K562 (cell line): Measurements from ENCODE around the gene STRA6. TPM values are rescaled to one million over a fixed set of nuclear protein-coding genes. Genes with fewer than 3 reads are reported as not detected.

Source experiments
- ATAC-seq: fragments of 200-7000 bp; cut with Tn5 transposase; 3 replicates; pipeline ENCODE4 v1.9.1; 2020; ENCODE audit warnings: moderate library complexity
- BruUV-seq: library from RNA; stranded (reverse); fragments of 400-500 nt; replicated peaks from 2 replicates; lab custom pipeline; 2021; lab: Mats Ljungman, UMichigan
- CTCF ChIA-PET: fragments of 300-600 bp; formaldehyde crosslinking; extraction: SDS; loops from one replicate; lab custom pipeline; 2021; ENCODE audit warnings: low intra/inter-chr PET ratio; lab: Yijun Ruan, JAX
- POLR2A ChIA-PET: fragments of 300-600, 350-650 bp; sonication (Branson Sonifier 250); formaldehyde crosslinking; extraction: SDS; loops from one replicate; lab custom pipeline; 2021; ENCODE audit warnings: antibody characterized with exemption, inconsistent platforms; lab: Yijun Ruan, JAX
- DNase-seq, 4 experiments: peaks; one replicate each; pipeline versions ENCODE4 v3.0.0 to v3.0.0-alpha.2; 2011 to 2018; ENCODE audit warnings: low spot score in 3 of 4, mixed read lengths in 3 of 4; ENCODE audit errors: extremely low read depth in 1 of 4
- FAIRE-seq: peaks from 2 replicates; lab custom pipeline; 2011; peaks lifted over from hg19 to GRCh38; lab: Jason Lieb, UNC
- H2AFZ ChIP-seq: 2 replicates; pipeline ENCODE4 v1.6.0; 2011; ENCODE audit warnings: low read depth, low read length, control low read depth, inconsistent platforms
- H3K27ac ChIP-seq: fragments of 200-600 bp; 3 replicates; pipeline ENCODE4 v1.8.0; 2011; ENCODE audit warnings: low read depth, mild to moderate bottlenecking, control low read depth, inconsistent platforms, low read length, moderate library complexity, mixed read lengths; ENCODE audit errors: extremely low read depth
- H3K27me3 ChIP-seq, 2 experiments: fragments of 300-600 bp in 1 of 2; 2 replicates in 1 of 2; 3 replicates in 1 of 2; pipeline versions ENCODE4 v1.6.0 to v1.8.0; 2011; ENCODE audit warnings: inconsistent platforms in 2 of 2, low read length in 2 of 2, mild to moderate bottlenecking in 1 of 2, mixed read lengths in 1 of 2, moderate library complexity in 1 of 2; ENCODE audit not compliant: control insufficient read depth in 2 of 2, insufficient read depth in 2 of 2
- H3K36me3 ChIP-seq: fragments of 300-600 bp; 3 replicates; pipeline ENCODE4 v1.8.0; 2011; ENCODE audit warnings: mild to moderate bottlenecking, low read length, inconsistent platforms; ENCODE audit not compliant: control insufficient read depth, insufficient read depth
- H3K4me1 ChIP-seq, 2 experiments: fragments of 200-600 bp in 1 of 2; replicated peaks in 1 of 2; 2 replicates in 1 of 2; 3 replicates in 1 of 2; pipeline versions ENCODE4 v1.5.1 to v1.8.0; 2011; ENCODE audit warnings: inconsistent platforms in 2 of 2, low read length in 2 of 2, mild to moderate bottlenecking in 1 of 2, mixed read lengths in 1 of 2, moderate library complexity in 1 of 2; ENCODE audit not compliant: control insufficient read depth in 2 of 2, insufficient read depth in 2 of 2
- H3K4me2 ChIP-seq: 2 replicates; pipeline ENCODE4 v1.6.1; 2011; ENCODE audit warnings: low read length, control low read depth, inconsistent platforms, mixed read lengths; ENCODE audit not compliant: insufficient read depth
- H3K4me3 ChIP-seq: fragments of 200-600 bp; sonication (generic), shearing (Covaris generic); 2 replicates; pipeline ENCODE4 v1.5.1; 2016; ENCODE audit warnings: control low read depth, inconsistent platforms
- H3K79me2 ChIP-seq: fragments of 200-600 bp; 3 replicates; pipeline ENCODE4 v1.8.0; 2011; ENCODE audit warnings: low read length, inconsistent platforms; ENCODE audit not compliant: control insufficient read depth, insufficient read depth
- H3K9ac ChIP-seq, 2 experiments: 2 replicates each; pipeline versions ENCODE4 v1.6.0 to v1.6.1; 2011; ENCODE audit warnings: low read depth in 2 of 2, low read length in 2 of 2, control low read depth in 1 of 2, inconsistent platforms in 1 of 2, mild to moderate bottlenecking in 1 of 2, mixed read lengths in 1 of 2; ENCODE audit not compliant: insufficient read depth in 1 of 2
- H3K9me1 ChIP-seq: one replicate; pipeline ENCODE4 v1.6.0; 2011; ENCODE audit warnings: inconsistent platforms, mild to moderate bottlenecking, low read length, moderate library complexity; ENCODE audit not compliant: control insufficient read depth, insufficient read depth
- H3K9me3 ChIP-seq: replicated peaks from 2 replicates; pipeline ENCODE4 v1.5.1; 2011; ENCODE audit warnings: low read depth, low read length, inconsistent platforms; ENCODE audit not compliant: control insufficient read depth, insufficient read depth
- H4K20me1 ChIP-seq: replicated peaks from 2 replicates; pipeline ENCODE4 v1.6.1; 2011; ENCODE audit warnings: low read length, inconsistent platforms, mixed read lengths; ENCODE audit not compliant: control insufficient read depth, insufficient read depth
- ARID1B ChIP-seq: fragments of 450-650 bp; IDR thresholded peaks from 2 replicates; pipeline ENCODE4 v1.6.1; 2016; ENCODE audit warnings: antibody characterized with exemption, mild to moderate bottlenecking, inconsistent platforms
- ATF4 ChIP-seq: fragments of 450-650 bp; formaldehyde crosslinking; IDR thresholded peaks from 2 replicates; pipeline ENCODE4 v1.4.0; 2022; ENCODE audit warnings: mild to moderate bottlenecking, moderate library complexity
- ATF6 ChIP-seq: sonication (generic); formaldehyde crosslinking; IDR thresholded peaks from 2 replicates; pipeline ENCODE4 v1.4.0; 2020; ENCODE audit warnings: mild to moderate bottlenecking, missing genetic modification reagents
- SRSF9 ChIP-seq: fragments of 200-400 bp; formaldehyde crosslinking; IDR thresholded peaks from 2 replicates; pipeline ENCODE4 v1.6.1; 2017; ENCODE audit warnings: low read depth, low read length, borderline replicate concordance
- TEAD1 ChIP-seq, 2 experiments: fragments of 450-650 bp in 1 of 2; sonication (generic) in 1 of 2; formaldehyde crosslinking; IDR thresholded peaks; 2 replicates each; pipeline versions ENCODE4 v1.4.0 to v1.8.0; 2020 to 2022; ENCODE audit warnings: mild to moderate bottlenecking in 2 of 2, missing genetic modification reagents in 1 of 2
- WGBS: fragments of 100-300 bp; shearing (Covaris generic); methylation state at CpG from one replicate; pipeline ENCODE4 v1.1.6; 2016; ENCODE audit warnings: low coverage, mixed read lengths; ENCODE audit not compliant: insufficient coverage; ENCODE audit errors: missing lambda C conversion rate; 5-methylcytosine and 5-hydroxymethylcytosine counted together
- in situ Hi-C: fragments of 300-500 bp; cut with MboI; formaldehyde crosslinking; loops from 4 replicates; pipeline ENCODE4 v1.15.0; 2018; ENCODE audit warnings: inconsistent platforms, mixed read lengths
- intact Hi-C: fragments of 100-400 bp; cut with micrococcal nuclease; formaldehyde crosslinking; loops from 2 replicates; pipeline ENCODE4 v1.14.2; 2022
- polyA plus RNA-seq, 8 experiments: library from polyadenylated mRNA; depleted of rRNA in 4 of 8; stranded (reverse) in 5 of 8; unstranded in 3 of 8; fragments of >200 nt; fragmentation: Nextera tagmentation in 2 of 8; fragmentation: Illumina TruSeq in 1 of 8; extraction: Ambion mirVana in 2 of 8; extraction: Trizol in 1 of 8; gene quantifications; 2 replicates each; pipeline versions ENCODE4 v1.2.1 to v1.2.3, GENCODE V29; 2011 to 2014; ENCODE audit warnings: inconsistent platforms in 1 of 8, missing spikeins in 1 of 8
- total RNA-seq, 7 experiments: library from RNA; depleted of rRNA in 6 of 7; stranded (reverse); fragments of >200 nt in 6 of 7; fragmentation: Illumina TruSeq in 2 of 7; extraction: Trizol in 2 of 7; gene quantifications; 2 replicates each; pipeline versions ENCODE4 v1.2.1 to v1.2.3, GENCODE V29; 2011 to 2021; ENCODE audit warnings: low replicate concordance in 1 of 7

The STRA6 gene
- total and polyA plus RNA-seq, 9 of the 15 experiments (the other 6 are each of a cell fraction or from before 2014, with no cell fraction given), result 0.04 to 2.0 (median 0.43) TPM; not detected in 2

- no peak for TF ChIP-seq SRSF9
- TF ChIP-seq TEAD1 (CRISPR knock-in tag; IDR thresholded peaks at IDR 0.05), result no peak
- TF ChIP-seq ATF4 (CRISPR knock-in tag), result no peak
- no peak for TF ChIP-seq ARID1B
- TF ChIP-seq, all 486 proteins: peak for 0
Observed at GRCh38 chr15:74235962-74236361, 33.4 kb upstream of the STRA6 start, which contains the start of gene CCDC33 (continued).

GRCh38 chr15:74234598-74234875 is 31.9 kb upstream of the STRA6 start:
- ATAC-seq (no peak), FAIRE-seq (no peak), DNase-seq (no peak)
- 0% methylated on average over 9 of the region's 9 CpGs for WGBS
- no peak overlapping the region for H2AFZ ChIP-seq
- H3K27ac ChIP-seq, result no peak overlapping the region
- no peaks in the 10 kb centered on the region for H3K79me2 ChIP-seq
- peaks cover 19 to 54% of the 10 kb centered on the region in 2 experiments for H3K27me3 ChIP-seq
- no peak overlapping the region for H3K4me3 ChIP-seq
- ChIA-PET CTCF (no interaction called here), POLR2A (interaction anchor here (0.8 to 1.7 kb wide), 2 partner anchors 8 to 10 kb away, joined by 3 to 5 read pairs; no protein-coding TSS in a partner anchor)
- H3K9ac ChIP-seq, result no peak overlapping the region; a peak in 1 of 4 replicates
- intact Hi-C loops, result no loop called here
- no TSS peak for BruUV-seq
- no peaks in the 10 kb centered on the region for H3K36me3 ChIP-seq
- no peak overlapping the region for H3K4me2 ChIP-seq
- no peaks in the 10 kb centered on the region for H3K9me1 ChIP-seq
- H3K9me3 ChIP-seq, result no peaks in the 10 kb centered on the region
- H4K20me1 ChIP-seq, result no peaks in the 10 kb centered on the region; the same call in none of the 2 replicates
- TF ChIP-seq ATF6 (CRISPR knock-in tag), result no peak
- in situ Hi-C loops, result no loop called here
- no peaks in the 10 kb centered on the region for H3K4me1 ChIP-seq
